Measurements from ENCODE around the gene SLC24A3.

Gene SLC24A3

DNA sequence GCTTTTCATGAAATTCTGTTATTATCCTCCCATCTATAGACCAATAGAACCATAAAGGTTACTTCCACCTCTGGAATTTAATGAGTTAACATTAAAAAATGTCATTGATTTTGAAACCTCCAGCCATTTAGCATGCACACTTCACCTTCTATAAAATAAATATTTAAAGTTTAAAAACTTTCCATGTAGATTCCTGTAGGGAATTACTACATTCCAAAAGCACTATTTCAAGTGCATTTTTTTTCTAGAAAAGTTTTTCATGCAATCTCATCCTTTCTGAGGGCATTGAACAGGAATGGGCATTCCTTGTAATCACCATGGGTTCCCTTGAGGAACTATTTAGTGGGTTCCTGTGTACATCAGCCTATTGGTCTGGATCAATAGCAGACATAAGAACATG, 291.8 kb downstream of the SLC24A3 start:
- no peak overlapping the region for H3K9ac ChIP-seq (ENCODE audit: low read length)
- H3K36me3 ChIP-seq (replicated peaks; ENCODE audit: low read depth, low read length), result no peaks in the 10 kb centered on the region
- no peak overlapping the region for H3K4me3 ChIP-seq (ENCODE audit: low read length)
- no peak overlapping the region for H3K27ac ChIP-seq (ENCODE audit: low read length)
- no peaks in the 10 kb centered on the region for H3K79me2 ChIP-seq (ENCODE audit: low read length)
- H4K20me1 ChIP-seq (ENCODE audit: insufficient read depth, low read length), result no peaks in the 10 kb centered on the region
- no peak overlapping the region for H2AFZ ChIP-seq (ENCODE audit: low read depth, low read length)
- H3K27me3 ChIP-seq (ENCODE audit: low read depth, low read length), result peaks cover 23% of the 10 kb centered on the region
- no peak overlapping the region for H3K4me2 ChIP-seq (ENCODE audit: low read length)
- TF ChIP-seq EZH2phosphoT487 (IDR thresholded peaks at IDR 0.05; ENCODE audit: low read depth), result no peak
- no peaks in the 10 kb centered on the region for H3K4me1 ChIP-seq (ENCODE audit: low read length)
- H3K9me3 ChIP-seq (ENCODE audit: insufficient read depth, low read length), result no peaks in the 10 kb centered on the region

DNA sequence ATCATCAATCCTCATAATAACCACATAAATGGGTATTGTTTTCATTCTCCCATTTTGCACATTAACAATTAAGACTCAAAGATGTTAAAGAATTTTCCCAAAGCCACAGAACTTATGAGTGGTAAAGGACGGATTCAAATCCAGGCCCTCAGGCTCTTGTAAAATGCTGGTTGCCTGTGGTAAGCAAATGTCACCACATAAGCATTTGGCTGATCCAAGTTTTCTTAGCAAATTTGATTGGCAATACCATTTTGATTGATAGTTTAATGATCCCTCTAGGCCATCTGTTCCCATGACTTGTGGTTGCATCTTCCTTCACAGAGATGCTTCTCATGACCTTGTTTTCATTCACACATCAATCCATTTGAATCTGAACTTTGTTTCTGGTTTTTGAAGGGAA, 293.6 kb downstream of the SLC24A3 start:
- TF ChIP-seq, protein P1, sequence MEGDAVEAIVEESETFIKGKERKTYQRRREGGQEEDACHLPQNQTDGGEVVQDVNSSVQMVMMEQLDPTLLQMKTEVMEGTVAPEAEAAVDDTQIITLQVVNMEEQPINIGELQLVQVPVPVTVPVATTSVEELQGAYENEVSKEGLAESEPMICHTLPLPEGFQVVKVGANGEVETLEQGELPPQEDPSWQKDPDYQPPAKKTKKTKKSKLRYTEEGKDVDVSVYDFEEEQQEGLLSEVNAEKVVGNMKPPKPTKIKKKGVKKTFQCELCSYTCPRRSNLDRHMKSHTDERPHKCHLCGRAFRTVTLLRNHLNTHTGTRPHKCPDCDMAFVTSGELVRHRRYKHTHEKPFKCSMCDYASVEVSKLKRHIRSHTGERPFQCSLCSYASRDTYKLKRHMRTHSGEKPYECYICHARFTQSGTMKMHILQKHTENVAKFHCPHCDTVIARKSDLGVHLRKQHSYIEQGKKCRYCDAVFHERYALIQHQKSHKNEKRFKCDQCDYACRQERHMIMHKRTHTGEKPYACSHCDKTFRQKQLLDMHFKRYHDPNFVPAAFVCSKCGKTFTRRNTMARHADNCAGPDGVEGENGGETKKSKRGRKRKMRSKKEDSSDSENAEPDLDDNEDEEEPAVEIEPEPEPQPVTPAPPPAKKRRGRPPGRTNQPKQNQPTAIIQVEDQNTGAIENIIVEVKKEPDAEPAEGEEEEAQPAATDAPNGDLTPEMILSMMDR (IDR thresholded peaks at IDR 0.05; ENCODE audit: low read depth, low read length), result no peak
- TF ChIP-seq EZH2phosphoT487 (IDR thresholded peaks at IDR 0.05; ENCODE audit: low read depth), result no peak
- H3K27ac ChIP-seq (ENCODE audit: low read length), result no peak overlapping the region
- H3K4me3 ChIP-seq (ENCODE audit: low read length), result no peak overlapping the region
- no peak overlapping the region for H3K4me2 ChIP-seq (ENCODE audit: low read length)
- H3K79me2 ChIP-seq (ENCODE audit: low read length), result no peaks in the 10 kb centered on the region
- H3K36me3 ChIP-seq (replicated peaks; ENCODE audit: low read depth, low read length), result no peaks in the 10 kb centered on the region
- H3K9me3 ChIP-seq (ENCODE audit: insufficient read depth, low read length), result no peaks in the 10 kb centered on the region
- H3K4me1 ChIP-seq (ENCODE audit: low read length), result no peaks in the 10 kb centered on the region
- no peak overlapping the region for H2AFZ ChIP-seq (ENCODE audit: low read depth, low read length)
- no peaks in the 10 kb centered on the region for H4K20me1 ChIP-seq (ENCODE audit: insufficient read depth, low read length)
- no peak overlapping the region for H3K9ac ChIP-seq (ENCODE audit: low read length)
- peaks cover 23% of the 10 kb centered on the region for H3K27me3 ChIP-seq (ENCODE audit: low read depth, low read length)

DNA sequence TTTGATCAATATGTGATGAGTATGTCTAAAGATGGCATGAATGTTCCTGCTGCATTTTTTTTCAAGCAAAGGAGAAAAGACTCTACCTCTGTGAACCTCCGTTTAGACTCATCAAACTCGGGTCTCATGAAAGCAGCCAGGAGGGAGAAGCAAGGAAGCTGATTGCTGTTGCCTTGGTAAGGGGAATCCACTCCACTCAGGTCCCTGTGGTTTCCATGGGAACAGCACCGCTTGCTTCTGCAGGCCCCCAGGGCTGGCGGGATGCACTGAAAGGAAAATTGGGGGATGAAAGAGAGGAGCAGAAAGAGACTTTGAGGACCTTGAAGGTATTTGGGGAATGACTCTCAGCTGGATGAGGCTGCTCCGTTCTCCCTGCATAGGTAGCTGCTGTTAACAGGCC, 296.0 kb downstream of the SLC24A3 start:
- Histone ChIP-seq H3K9me3 (ENCODE audit: insufficient read depth, low read length) (no peaks in the 10 kb centered on the region), H3K4me2 (ENCODE audit: low read length) (no peak overlapping the region), H4K20me1 (ENCODE audit: insufficient read depth, low read length) (no peaks in the 10 kb centered on the region), H2AFZ (ENCODE audit: low read depth, low read length) (no peak overlapping the region), H3K4me3 (ENCODE audit: low read length) (no peak overlapping the region), H3K27ac (ENCODE audit: low read length) (no peak overlapping the region), H3K27me3 (ENCODE audit: low read depth, low read length) (peaks cover 13% of the 10 kb centered on the region), H3K79me2 (ENCODE audit: low read length) (no peaks in the 10 kb centered on the region), H3K36me3 (replicated peaks; ENCODE audit: low read depth, low read length) (no peaks in the 10 kb centered on the region), H3K4me1 (ENCODE audit: low read length) (no peaks in the 10 kb centered on the region), H3K9ac (ENCODE audit: low read length) (no peak overlapping the region)
- TF ChIP-seq EZH2phosphoT487 (IDR thresholded peaks at IDR 0.05; ENCODE audit: low read depth), result no peak
- TF ChIP-seq, protein P1 (IDR thresholded peaks at IDR 0.05; ENCODE audit: low read depth, low read length), result no peak

DNA sequence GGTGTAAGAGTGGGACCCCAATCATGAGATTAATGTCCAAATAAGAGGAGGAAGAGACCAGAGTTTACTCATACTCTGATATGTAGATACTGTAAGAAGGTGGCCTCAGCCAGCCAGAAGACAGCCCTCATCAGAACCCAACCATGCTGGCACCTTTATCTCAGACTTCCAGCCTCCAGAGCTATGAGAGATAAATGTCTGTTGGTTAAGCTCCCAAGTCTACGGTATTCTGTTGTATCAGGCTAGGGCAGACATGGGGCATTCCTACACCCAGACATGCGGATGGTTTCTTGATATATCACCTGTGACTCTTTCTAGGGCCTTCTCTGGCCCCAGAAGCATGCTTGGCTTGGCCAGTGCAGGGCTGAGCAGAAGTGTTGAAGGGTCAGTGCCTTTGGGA, 298.2 kb downstream of the SLC24A3 start:
- Histone ChIP-seq H3K4me2 (ENCODE audit: low read length) (no peak overlapping the region), H4K20me1 (ENCODE audit: insufficient read depth, low read length) (no peaks in the 10 kb centered on the region), H3K9ac (ENCODE audit: low read length) (no peak overlapping the region), H3K4me3 (ENCODE audit: low read length) (no peak overlapping the region), H3K4me1 (ENCODE audit: low read length) (no peaks in the 10 kb centered on the region), H2AFZ (ENCODE audit: low read depth, low read length) (no peak overlapping the region), H3K79me2 (ENCODE audit: low read length) (no peaks in the 10 kb centered on the region), H3K27ac (ENCODE audit: low read length) (no peak overlapping the region), H3K9me3 (ENCODE audit: insufficient read depth, low read length) (no peaks in the 10 kb centered on the region), H3K27me3 (ENCODE audit: low read depth, low read length) (no peaks in the 10 kb centered on the region), H3K36me3 (replicated peaks; ENCODE audit: low read depth, low read length) (no peaks in the 10 kb centered on the region)
- TF ChIP-seq EZH2phosphoT487 (IDR thresholded peaks at IDR 0.05; ENCODE audit: low read depth), result no peak
- TF ChIP-seq, protein P1 (IDR thresholded peaks at IDR 0.05; ENCODE audit: low read depth, low read length), result no peak

DNA sequence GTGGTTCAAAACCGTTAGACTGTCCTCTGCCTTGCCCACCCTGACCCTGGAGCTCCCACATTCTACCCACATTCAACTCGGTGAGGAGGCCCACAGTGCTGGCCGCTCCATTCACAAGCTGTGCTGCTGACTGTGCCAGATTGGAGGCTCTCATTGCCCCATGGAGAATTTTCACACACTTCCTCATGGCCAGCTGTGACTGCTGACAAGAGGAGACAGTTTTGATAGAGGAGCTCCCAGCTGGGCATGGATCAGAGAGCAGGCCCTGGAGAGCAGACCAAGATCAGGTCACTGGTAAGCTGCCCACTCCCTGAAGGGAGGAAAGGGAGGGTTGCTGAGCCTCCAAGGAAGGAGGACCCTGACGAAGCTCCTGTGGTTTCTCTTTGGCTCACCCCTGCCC, 299.5 kb downstream of the SLC24A3 start:
- Histone ChIP-seq H3K9me3 (ENCODE audit: insufficient read depth, low read length) (no peaks in the 10 kb centered on the region), H3K4me1 (ENCODE audit: low read length) (no peaks in the 10 kb centered on the region), H4K20me1 (ENCODE audit: insufficient read depth, low read length) (no peaks in the 10 kb centered on the region), H3K27ac (ENCODE audit: low read length) (no peak overlapping the region), H3K79me2 (ENCODE audit: low read length) (no peaks in the 10 kb centered on the region), H2AFZ (ENCODE audit: low read depth, low read length) (no peak overlapping the region), H3K9ac (ENCODE audit: low read length) (no peak overlapping the region), H3K4me2 (ENCODE audit: low read length) (no peak overlapping the region), H3K36me3 (replicated peaks; ENCODE audit: low read depth, low read length) (no peaks in the 10 kb centered on the region), H3K27me3 (ENCODE audit: low read depth, low read length) (no peaks in the 10 kb centered on the region), H3K4me3 (ENCODE audit: low read length) (no peak overlapping the region)
- TF ChIP-seq, protein P1 (IDR thresholded peaks at IDR 0.05; ENCODE audit: low read depth, low read length), result no peak
- no peak for TF ChIP-seq EZH2phosphoT487 (IDR thresholded peaks at IDR 0.05; ENCODE audit: low read depth)
